HG02571 (cell line): ENCODE results near the gene HDHD5.

ENCODE experiments used
- ATAC-seq: cut with Tn5 transposase; IDR thresholded peaks from one replicate; pipeline ENCODE4 v1.9.1; 2021; ENCODE audit warnings: mild to moderate bottlenecking, moderate library complexity; ENCODE audit not compliant: unreplicated experiment

The HDHD5 gene

DNA sequence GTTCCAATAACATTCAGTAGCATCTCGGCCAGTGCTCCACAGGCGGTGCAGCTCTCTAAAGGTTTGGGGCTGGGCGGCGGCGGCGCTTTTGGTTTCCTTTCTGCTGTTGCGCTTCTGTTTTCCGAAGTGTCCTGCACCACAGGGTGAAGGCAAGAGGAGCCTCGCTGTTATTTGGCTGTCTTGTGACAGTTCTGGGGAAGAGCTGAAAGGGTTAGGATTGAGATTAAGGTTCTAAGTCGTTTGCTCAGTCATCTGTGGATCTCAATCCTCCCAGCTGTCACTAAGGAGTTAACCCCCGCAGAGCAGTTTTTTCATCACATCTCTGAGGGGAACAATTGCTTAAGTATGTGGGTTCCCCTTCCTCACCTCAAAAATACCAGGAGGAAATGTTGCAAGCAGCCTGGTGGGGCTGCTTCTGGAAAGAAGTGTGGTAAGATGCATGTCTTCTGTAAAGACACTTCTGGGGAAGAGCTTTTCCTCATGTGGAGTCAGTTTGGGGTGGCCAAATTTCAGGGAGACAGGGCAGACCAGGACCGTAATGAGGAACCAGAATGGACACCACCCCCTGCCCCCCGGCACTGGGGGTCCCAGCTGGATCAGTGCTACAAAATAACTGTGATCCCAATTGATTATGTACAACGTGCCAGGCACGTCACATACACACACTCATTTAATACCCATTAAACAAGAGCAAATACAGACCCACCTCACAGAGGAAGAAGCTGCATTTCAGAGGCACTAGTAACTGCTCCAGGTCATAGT, 52.1 kb downstream of the HDHD5 start:
- no peak for ATAC-seq

DNA sequence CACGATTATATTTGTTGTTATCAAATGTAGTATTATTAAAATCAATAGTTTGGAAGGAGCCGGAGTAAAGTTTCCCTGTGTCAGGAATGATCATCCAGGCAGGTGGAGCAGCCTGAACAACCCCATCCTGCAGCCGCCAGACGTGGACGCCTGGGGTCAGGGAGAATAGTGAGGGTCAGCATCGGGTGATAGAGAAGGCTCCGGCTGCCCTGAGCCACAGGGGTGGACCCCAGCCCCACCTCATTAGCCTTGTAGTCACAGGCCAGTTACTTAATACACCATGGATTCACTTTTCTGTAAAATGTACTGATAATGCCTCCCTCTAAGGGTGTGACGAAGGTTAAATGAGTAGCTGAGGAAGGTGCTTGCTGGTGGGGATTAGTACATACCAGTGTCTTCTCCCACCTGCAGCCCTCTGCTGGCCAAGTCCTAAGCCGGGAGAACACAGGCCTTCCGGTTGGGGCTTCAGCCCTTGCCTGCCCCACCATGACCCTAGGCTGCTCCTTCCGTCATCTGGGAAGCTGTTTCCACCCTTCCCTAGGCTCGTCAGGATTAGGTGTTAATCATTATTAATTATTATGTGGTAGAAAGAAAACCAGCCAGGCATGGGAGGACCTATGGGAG, 52.8 kb downstream of the HDHD5 start:
- no peak for ATAC-seq

DNA sequence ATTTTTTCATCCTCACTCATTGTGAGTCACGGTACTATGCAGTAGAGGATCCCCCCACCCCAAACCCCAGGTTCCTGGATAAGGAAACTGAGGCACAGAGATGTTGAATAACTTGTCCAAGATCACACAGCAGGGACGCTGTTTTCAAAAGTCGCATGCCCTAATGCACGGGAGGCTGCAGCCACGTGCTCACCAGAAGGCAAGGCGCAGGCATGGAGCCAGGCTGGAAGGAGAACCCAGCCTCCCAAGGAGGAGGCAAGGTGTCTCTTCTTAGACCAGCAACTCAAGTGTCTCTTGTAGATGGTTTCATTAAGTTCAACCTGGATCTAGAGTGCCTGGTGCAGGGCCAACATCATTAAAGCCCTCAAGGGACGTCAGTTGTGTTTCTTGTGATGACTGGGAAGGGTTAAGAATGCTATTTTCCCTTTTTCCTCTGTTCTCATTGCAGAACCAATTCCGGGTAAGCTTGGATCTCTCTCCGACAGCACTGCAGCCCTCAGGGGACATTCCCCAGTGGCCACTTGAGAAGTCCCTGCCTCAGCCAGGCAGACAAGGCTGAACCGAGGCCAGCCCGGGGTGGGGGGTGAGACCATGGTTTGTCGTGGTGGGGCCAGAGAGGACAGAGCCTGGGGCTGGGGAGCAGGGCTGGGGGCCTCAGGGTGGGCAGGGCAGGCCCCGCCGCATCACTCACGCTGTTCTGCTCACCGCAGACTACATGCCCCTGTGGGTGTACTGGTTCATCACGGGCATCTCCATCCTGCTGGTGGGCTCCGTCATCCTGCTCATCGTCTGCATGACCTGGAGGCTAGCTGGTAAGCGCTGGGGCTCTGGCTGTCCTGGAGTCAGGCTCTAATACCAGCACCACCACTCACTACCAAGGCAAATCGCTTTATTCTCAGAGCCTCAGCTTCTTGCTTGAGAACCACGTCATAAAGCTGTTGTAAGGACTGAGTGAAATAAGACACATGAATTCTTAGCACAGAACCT, 53.6 kb downstream of the HDHD5 start:
- ATAC-seq: no peak

DNA sequence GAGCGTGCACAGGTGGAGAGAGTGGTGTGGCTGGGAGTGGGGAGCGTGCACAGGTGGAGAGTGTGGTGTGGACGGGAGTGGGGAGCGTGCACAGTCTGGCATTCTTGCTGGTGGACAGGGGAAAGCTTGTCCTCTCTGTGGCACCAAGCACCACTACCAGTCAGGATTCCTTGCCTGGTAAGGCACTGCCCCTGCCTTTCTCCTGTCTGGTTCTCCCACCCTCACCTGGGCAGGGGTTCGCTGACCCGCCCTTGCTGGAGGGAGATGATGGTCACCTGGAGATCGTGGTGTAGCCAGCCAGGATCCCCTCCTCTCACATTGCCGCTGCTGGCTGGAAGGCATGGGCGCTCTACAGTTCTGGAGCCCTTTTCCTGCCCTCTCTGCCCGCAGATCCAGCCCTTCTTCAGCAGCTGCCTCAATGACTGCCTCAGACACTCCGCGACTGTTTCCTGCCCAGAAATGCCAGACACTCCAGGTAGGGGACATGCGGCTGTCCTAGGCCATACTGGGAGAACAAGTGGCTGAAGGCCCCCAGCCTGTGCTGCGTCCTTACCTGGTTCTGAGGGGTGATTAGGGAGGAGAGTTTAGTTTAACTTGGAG, 54.6 kb downstream of the HDHD5 start:
- ATAC-seq: no peak

DNA sequence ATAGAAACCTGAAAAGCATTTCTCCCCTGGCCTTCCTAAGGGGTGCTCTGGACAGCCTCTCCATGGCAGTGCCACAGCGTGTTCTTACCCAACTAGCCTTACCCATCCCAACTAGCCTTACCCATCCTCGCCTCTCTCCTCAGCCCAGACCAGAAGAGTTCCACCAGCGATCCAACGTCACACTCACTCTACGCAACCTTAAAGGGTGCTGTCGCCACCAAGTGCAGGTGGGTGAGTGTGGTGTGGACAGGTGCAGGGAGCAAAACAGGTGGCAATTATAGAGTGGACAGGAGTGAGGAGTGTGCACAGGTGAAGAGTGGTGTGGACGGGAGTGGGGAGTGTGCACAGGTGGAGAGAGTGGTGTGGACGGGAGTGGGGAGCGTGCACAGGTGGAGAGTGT, 55.7 kb downstream of the HDHD5 start:
- ATAC-seq: no peak

DNA sequence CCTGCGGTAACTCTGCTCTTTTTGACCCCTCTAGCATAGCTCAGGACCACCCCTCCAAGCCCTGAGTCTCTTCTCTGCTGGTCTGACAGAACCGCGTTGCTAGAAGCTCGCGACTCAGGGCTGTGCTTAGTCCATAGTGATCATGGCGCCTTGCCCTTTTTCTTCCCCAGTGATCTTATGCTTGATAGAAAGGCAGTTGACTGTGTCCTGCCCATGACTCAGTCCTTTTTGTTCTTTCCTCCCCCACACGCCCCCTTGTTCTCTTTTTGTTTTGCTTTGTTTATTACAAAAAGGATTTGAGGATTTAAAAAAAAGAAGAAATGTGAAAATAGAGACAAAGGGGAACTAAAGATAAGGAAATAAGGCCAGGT, 56.8 kb downstream of the HDHD5 start:
- ATAC-seq: no peak

DNA sequence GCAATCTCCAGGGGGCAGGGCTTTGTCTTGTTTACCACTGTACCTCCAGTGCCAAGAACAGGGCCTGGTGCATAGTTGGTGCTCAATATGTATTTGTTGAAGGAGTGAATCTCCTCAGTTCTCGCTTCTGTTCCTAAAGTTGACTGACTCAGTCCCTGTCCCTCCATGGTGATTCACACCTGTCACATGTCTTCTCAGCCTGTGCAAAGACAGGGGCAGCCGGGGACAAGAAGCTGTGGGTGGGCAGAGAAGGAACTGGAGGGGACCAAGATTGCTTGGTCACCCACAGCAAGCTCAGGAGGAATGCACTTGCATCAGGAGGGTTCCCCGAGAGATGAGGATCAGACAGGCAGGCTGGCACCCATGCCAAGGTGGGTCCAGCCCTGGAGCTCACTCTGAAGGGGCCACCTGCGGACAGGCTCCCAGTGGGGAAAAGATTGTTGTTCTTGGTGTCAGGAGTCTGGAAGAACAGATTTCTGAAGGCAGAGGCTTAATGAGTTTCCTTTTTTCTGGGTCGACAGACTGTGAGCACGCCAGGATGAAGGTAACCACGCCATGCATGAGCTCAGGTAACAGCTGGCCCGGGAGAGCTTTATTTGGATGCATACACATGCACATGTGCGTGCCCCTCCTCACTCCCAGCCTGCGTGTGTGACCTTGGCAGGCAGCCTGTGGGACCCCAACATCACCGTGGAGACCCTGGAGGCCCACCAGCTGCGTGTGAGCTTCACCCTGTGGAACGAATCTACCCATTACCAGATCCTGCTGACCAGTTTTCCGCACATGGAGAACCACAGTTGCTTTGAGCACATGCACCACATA, 57.4 kb downstream of the HDHD5 start:
- ATAC-seq: no peak

DNA sequence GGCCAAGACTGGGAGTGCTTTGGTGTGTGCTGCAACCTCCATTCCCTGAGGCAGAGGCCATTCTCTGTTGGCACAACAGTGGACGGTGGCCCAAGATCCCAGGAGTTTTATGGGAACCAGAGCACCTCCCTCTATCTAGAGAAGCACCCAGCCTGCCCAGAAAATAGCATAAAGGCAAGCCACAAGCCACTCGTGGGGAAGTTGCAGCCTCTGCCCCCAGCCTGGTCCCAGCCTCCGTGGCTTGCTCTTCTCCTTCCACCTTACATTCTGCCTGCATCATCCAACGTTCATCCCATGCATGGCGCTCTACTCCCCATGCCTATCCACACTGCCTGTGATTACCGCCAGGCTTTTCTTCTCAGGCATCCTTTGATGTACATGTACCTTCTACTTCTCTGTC, 58.5 kb downstream of the HDHD5 start:
- no peak for ATAC-seq

DNA sequence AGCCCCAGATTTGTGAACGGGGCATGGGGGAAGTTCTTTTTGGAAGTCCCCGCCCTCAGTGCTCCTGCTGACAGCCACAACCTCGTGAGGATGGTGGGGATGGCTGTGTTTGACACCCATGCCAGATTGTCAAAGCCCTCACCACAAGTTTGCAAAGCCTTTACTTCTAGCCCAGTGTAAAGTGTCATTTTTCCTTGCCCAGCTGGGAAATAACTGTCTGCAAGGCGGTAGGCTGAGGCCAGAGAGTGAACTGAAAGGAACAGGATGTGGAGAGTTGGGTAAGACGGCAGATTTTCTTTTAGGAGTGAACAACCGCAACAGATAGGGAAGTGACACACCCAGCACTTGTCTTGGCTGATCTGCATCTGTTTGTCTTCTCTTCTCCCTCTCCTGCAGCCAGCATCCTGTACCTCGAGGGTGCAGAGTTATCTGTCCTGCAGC, 60.7 kb downstream of the HDHD5 start:
- no peak for ATAC-seq

DNA sequence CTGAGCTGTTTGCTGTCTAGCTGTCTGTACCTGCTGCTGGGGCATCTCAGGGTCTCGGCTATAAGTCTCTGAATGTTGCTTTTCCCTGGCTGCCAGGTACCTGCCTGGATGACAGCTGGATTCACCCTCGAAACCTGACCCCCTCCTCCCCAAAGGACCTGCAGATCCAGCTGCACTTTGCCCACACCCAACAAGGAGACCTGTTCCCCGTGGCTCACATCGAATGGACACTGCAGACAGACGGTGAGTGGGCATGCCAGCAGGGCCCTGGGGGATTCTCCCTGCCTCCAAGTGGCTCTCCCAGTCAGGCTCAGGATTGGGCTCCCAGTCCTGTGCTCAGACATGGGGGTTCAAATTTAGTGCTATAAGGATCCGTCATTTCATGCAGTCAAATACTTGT, 61.4 kb downstream of the HDHD5 start:
- ATAC-seq: no peak

DNA sequence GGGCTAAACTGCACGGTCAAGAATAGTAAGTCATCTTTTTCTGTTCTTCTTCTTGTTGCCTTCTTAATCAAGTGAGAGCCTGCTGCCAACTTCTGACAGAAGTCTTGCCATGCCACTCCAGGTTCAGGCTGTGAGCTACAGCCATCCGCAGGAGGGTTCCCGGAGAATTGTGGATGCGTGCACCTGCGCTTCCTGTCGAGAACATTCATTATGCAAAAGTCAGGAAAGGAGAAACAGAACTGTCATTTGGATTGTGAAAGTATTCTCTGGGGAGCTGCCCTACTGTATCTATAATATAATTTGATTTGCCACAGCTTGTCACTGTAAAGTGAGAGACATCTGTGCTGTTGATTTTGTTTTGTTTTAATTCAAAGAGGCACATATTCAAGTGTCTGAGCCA, 62.0 kb downstream of the HDHD5 start:
- ATAC-seq: no peak

DNA sequence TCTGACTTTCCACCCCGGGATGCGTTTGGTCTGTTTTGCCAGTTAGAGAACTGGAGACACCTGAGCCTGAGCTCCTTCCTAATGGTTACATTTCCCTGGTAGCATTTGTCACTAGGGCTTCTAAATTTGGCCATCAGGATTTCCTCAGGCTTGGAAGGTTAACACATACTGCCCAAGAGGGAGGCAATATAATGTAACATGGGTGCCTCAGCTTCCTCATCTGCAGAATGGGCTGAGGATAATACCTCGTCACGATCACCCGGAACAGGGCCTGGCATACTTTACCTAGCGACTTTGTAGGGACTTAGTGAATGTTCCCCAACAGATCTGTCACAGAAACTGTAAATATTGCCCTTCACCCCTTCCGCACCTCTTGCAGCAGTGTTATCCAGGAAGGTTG, 63.0 kb downstream of the HDHD5 start:
- ATAC-seq: no peak

DNA sequence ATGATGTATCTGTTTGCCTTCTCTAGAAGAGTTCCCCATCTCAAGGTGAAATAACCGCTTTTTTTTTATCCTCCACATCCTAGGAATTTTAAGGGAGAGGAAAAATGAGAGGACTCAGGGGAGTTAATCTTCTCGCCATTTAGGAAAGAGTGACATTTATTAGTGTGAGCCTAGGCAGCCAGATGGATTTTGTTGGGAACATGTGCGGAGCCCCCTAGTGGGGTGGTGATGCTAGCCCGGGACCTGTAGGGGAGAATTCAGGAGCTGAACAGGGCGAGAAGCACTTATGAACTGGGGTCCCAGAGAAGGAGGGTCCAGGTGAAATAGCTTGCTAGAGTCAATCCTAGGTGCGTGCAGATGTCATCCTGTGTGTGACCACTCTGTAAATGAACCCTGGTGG, 63.5 kb downstream of the HDHD5 start:
- no peak for ATAC-seq

DNA sequence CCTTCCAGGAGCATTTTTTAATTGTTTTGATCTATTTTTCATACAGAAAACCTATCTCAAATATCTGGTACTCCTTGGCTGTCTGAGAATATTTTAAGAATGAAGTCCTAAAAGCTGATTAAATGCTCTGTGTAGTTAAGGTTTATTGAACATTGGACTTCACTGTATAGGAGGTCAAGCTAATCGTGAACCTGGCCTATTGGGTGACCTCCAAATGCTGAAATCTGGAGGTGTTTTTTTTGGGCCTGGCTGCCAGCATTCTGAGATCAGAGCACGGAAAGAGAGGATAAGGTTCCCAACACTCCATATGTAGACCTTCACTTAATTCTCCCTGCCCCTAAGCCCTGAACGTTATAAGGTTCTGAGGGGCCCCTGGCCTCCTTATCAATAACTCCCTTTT, 66.0 kb downstream of the HDHD5 start:
- ATAC-seq: no peak

DNA sequence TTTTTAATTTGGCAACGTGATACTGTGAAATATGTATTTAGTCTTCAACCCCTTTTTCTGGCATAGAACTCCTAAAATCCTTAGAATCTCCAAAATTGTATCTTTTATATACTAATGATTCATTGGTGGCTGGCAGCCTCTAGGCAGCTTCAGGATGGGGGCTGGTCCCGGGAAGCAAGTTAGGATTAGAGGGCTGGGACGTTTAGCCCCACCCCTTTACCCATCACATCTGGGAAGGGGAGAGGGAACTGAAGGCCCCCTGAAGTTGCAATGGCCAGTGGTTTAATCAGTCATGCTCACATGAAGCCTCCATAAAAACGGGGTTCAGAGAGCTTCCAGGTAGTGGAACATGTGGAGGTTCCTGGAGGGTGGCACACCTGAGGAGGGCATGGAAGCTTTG, 67.2 kb downstream of the HDHD5 start:
- ATAC-seq: no peak

DNA sequence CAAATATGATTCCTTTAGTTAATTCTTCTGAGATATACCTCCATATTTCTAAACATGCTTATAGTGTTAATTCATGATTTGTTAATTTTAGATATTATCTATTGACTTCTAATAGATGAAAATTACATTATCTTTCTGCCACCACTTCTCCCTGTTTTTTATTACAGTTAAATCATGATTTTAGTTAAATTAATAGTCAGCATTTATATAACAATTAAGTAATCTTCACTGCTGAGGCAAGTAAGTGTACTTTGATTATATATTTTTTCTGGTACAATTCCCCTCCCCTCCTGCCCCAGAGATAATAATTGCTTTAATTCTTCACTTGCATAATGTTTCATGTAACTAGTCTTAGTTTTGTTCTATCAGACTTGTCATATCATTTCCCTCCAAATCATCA, 68.5 kb downstream of the HDHD5 start:
- no peak for ATAC-seq
